H1 (cell line): ENCODE results near the gene NAV3. TPM values are rescaled to one million over a fixed set of nuclear protein-coding genes. Genes with fewer than 3 reads are reported as not detected.

Experiments used
- CTCF ChIA-PET: fragments of 300-600 bp; sonication (Branson Sonifier 250); formaldehyde crosslinking; loops from one replicate; lab custom pipeline; 2021; ENCODE audit not compliant: partially characterized antibody; lab: Charles Lee
- POLR2A ChIA-PET: fragments of 300-600 bp; sonication (Branson Sonifier 250); formaldehyde crosslinking; loops from one replicate; lab custom pipeline; 2021; ENCODE audit warnings: inconsistent platforms; ENCODE audit not compliant: partially characterized antibody; lab: Charles Lee
- DNase-seq, 2 experiments: peaks; one replicate each; pipeline versions ENCODE4 v3.0.0 to v3.0.0-alpha.2; 2010 to 2022; ENCODE audit warnings: low spot score in 2 of 2, low read depth in 1 of 2, mixed read lengths in 1 of 2
- FAIRE-seq: peaks from 2 replicates; lab custom pipeline; 2011; peaks lifted over from hg19 to GRCh38; lab: Jason Lieb, UNC
- H2AFZ ChIP-seq: 2 replicates; pipeline ENCODE4 v1.8.1; 2012; ENCODE audit warnings: low read length, inconsistent platforms
- H2AK5ac ChIP-seq: 2 replicates; pipeline ENCODE4 v1.6.1; 2013; ENCODE audit warnings: low read depth, low read length
- H2BK120ac ChIP-seq: replicated peaks from 2 replicates; pipeline ENCODE3; 2013; ENCODE audit warnings: low read depth, low read length, inconsistent platforms
- H2BK12ac ChIP-seq: 2 replicates; pipeline ENCODE4 v1.6.1; 2013; ENCODE audit warnings: low read depth, low read length
- H2BK15ac ChIP-seq: 2 replicates; pipeline ENCODE4 v1.6.1; 2013; ENCODE audit warnings: low read length
- H2BK20ac ChIP-seq: 2 replicates; pipeline ENCODE4 v1.6.1; 2013; ENCODE audit warnings: low read length
- H2BK5ac ChIP-seq: 2 replicates; pipeline ENCODE4 v1.6.1; 2013; ENCODE audit warnings: low read depth, low read length
- H3K14ac ChIP-seq: 2 replicates; pipeline ENCODE4 v1.6.1; 2013; ENCODE audit warnings: inconsistent platforms; ENCODE audit not compliant: insufficient read length
- H3K18ac ChIP-seq: 2 replicates; pipeline ENCODE4 v1.6.1; 2013; ENCODE audit warnings: low read length; ENCODE audit errors: extremely low read depth
- H3K23ac ChIP-seq: 2 replicates; pipeline ENCODE4 v1.6.1; 2013; ENCODE audit warnings: inconsistent platforms; ENCODE audit not compliant: insufficient read length
- H3K23me2 ChIP-seq: 2 replicates; pipeline ENCODE4 v1.6.1; 2013; ENCODE audit warnings: low read depth, low read length
- H3K27ac ChIP-seq: 2 replicates; pipeline ENCODE4 v1.6.1; 2011; ENCODE audit warnings: low read depth, low read length, inconsistent platforms
- H3K27me3 ChIP-seq, 4 experiments: replicated peaks in 1 of 4; 1 replicate in 1 of 4; 2 replicates in 3 of 4; pipeline versions ENCODE4 v1.6.1 to v1.8.1; 2011 to 2013; ENCODE audit warnings: low read length in 3 of 4, mild to moderate bottlenecking in 3 of 4, inconsistent platforms in 2 of 4, mixed read lengths in 2 of 4, moderate library complexity in 1 of 4; ENCODE audit not compliant: control insufficient read depth in 3 of 4, insufficient read depth in 3 of 4; ENCODE audit errors: extremely low read depth in 1 of 4
- H3K36me3 ChIP-seq, 4 experiments: 2 replicates each; pipeline versions ENCODE4 v1.6.1 to v1.8.1; 2011 to 2013; ENCODE audit warnings: mild to moderate bottlenecking in 4 of 4, low read length in 3 of 4, moderate library complexity in 2 of 4, control low read depth in 1 of 4, inconsistent platforms in 1 of 4; ENCODE audit not compliant: insufficient read depth in 4 of 4, control insufficient read depth in 2 of 4
- H3K4ac ChIP-seq: replicated peaks from 2 replicates; pipeline ENCODE3; 2013; ENCODE audit warnings: low read length, low read depth, mixed read lengths, inconsistent platforms; ENCODE audit not compliant: insufficient read length
- H3K4me1 ChIP-seq, 4 experiments: replicated peaks in 1 of 4; 1 replicate in 1 of 4; 2 replicates in 3 of 4; pipeline versions ENCODE4 v1.6.1 to v1.8.1; 2011 to 2013; ENCODE audit warnings: low read length in 3 of 4, inconsistent platforms in 2 of 4, mixed read lengths in 1 of 4; ENCODE audit not compliant: insufficient read depth in 4 of 4, control insufficient read depth in 3 of 4
- H3K4me2 ChIP-seq, 2 experiments: 2 replicates each; pipeline versions ENCODE4 v1.6.1 to v1.8.1; 2011 to 2013; ENCODE audit warnings: low read depth in 2 of 2, low read length in 2 of 2, control low read depth in 1 of 2, inconsistent platforms in 1 of 2, mild to moderate bottlenecking in 1 of 2; ENCODE audit not compliant: insufficient read depth in 1 of 2
- H3K4me3 ChIP-seq, 4 experiments: fragments of 200-600, 300-600 bp in 1 of 4; sonication (generic), shearing (Covaris generic), sonication (Bioruptor Twin) in 1 of 4; 2 replicates each; pipeline versions ENCODE4 v1.5.1 to v1.8.1; 2011 to 2016; ENCODE audit warnings: low read length in 4 of 4, low read depth in 3 of 4, control low read depth in 2 of 4, inconsistent platforms in 2 of 4, mild to moderate bottlenecking in 2 of 4, mixed read lengths in 1 of 4, moderate library complexity in 1 of 4; ENCODE audit not compliant: insufficient read depth in 2 of 4; ENCODE audit errors: extremely low read depth in 1 of 4
- H3K56ac ChIP-seq: replicated peaks from 2 replicates; pipeline ENCODE3; 2013; ENCODE audit warnings: low read depth, mild to moderate bottlenecking, mixed read lengths, low read length, inconsistent platforms; ENCODE audit not compliant: insufficient read length
- H3K79me1 ChIP-seq: 2 replicates; pipeline ENCODE4 v1.6.1; 2013; ENCODE audit warnings: low read depth, low read length, control low read depth
- H3K79me2 ChIP-seq, 2 experiments: 2 replicates each; pipeline versions ENCODE4 v1.6.1 to v1.8.1; 2012 to 2013; ENCODE audit warnings: low read length in 2 of 2, mild to moderate bottlenecking in 2 of 2, inconsistent platforms in 1 of 2; ENCODE audit not compliant: insufficient read depth in 2 of 2, control insufficient read depth in 1 of 2
- H3K9ac ChIP-seq, 4 experiments: replicated peaks in 1 of 4; 1 replicate in 1 of 4; 2 replicates in 3 of 4; pipeline versions ENCODE4 v1.6.1 to v1.8.1; 2011 to 2013; ENCODE audit warnings: low read depth in 3 of 4, low read length in 3 of 4, control low read depth in 2 of 4, mild to moderate bottlenecking in 2 of 4, moderate library complexity in 2 of 4, inconsistent platforms in 1 of 4; ENCODE audit errors: extremely low read depth in 1 of 4
- H3K9me3 ChIP-seq, 2 experiments: 2 replicates each; pipeline versions ENCODE4 v1.6.1 to v1.8.1; 2012 to 2013; ENCODE audit warnings: mild to moderate bottlenecking in 2 of 2, moderate library complexity in 2 of 2, control low read depth in 1 of 2, inconsistent platforms in 1 of 2, low read depth in 1 of 2, low read length in 1 of 2, mixed read lengths in 1 of 2; ENCODE audit not compliant: insufficient read depth in 2 of 2
- H4K20me1 ChIP-seq, 2 experiments: replicated peaks in 1 of 2; 2 replicates each; pipeline versions ENCODE3 to v1.8.1; 2011 to 2013; ENCODE audit warnings: inconsistent platforms in 2 of 2, low read length in 2 of 2, mild to moderate bottlenecking in 1 of 2; ENCODE audit not compliant: insufficient read depth in 2 of 2, control insufficient read depth in 1 of 2
- H4K5ac ChIP-seq: 2 replicates; pipeline ENCODE4 v1.6.1; 2013; ENCODE audit warnings: low read length, low read depth, mixed read lengths, inconsistent platforms; ENCODE audit not compliant: insufficient read length
- H4K8ac ChIP-seq: 2 replicates; pipeline ENCODE4 v1.8.0; 2013; ENCODE audit warnings: mild to moderate bottlenecking, moderate library complexity, low read length, inconsistent platforms; ENCODE audit not compliant: insufficient read depth; ENCODE audit errors: extremely low read depth
- H4K91ac ChIP-seq: replicated peaks from 2 replicates; pipeline ENCODE3; 2013; ENCODE audit warnings: low read length, mixed read lengths, inconsistent platforms; ENCODE audit not compliant: insufficient read length
- EGR1 ChIP-seq: IDR thresholded peaks from 2 replicates; pipeline ENCODE4 v1.6.1; 2011; ENCODE audit warnings: low read depth, low read length, borderline replicate concordance
- KDM5A ChIP-seq: fragments of 200-600 bp; IDR thresholded peaks from 2 replicates; pipeline ENCODE4 v1.7.1; 2012; ENCODE audit warnings: mild to moderate bottlenecking, low read length, inconsistent platforms, mixed read lengths
- PHF8 ChIP-seq: fragments of 200-600 bp; sonication (generic); conservative IDR thresholded peaks from 2 replicates; pipeline ENCODE4 v1.7.1; 2012; ENCODE audit warnings: low read depth, mild to moderate bottlenecking, inconsistent platforms, low read length, moderate library complexity
- polyA plus RNA-seq, 7 experiments: library from polyadenylated mRNA; depleted of rRNA in 3 of 7; stranded (reverse) in 5 of 7; unstranded in 2 of 7; fragments of >200 nt in 5 of 7; fragments of 200-250 nt in 2 of 7; gene quantifications; 1 replicate in 5 of 7; 2 replicates in 1 of 7; 4 replicates in 1 of 7; pipeline versions ENCODE4 v1.2.1 to v1.2.3, GENCODE V29; 2011 to 2013; ENCODE audit warnings: missing spikeins in 2 of 7, mixed read lengths in 2 of 7
- total RNA-seq: library from RNA; stranded (reverse); fragmentation: NEBNext Ultra II Directional; extraction: Animal tissue kit (Norgen Biotek cat#: 25700); gene quantifications from 2 replicates; pipeline ENCODE4 v1.2.1, GENCODE V29; 2021

Gene NAV3
- total and polyA plus RNA-seq, 2 of the 8 experiments (the other 6 are each of a cell fraction or from before 2014, with no cell fraction given), result 0.47 to 5.0 TPM

GRCh38 chr12:77816196-77816595 is 14.5 kb upstream of the NAV3 start:
- ChIA-PET POLR2A (no interaction called here), CTCF (interaction anchor here (1.0 to 1.3 kb wide), 2 partner anchors 10 to 105 kb away, joined by 3 read pairs; no protein-coding TSS in a partner anchor)
- Histone ChIP-seq H4K20me1 (no peaks in the 10 kb centered on the region), H2BK20ac (no peak overlapping the region), H3K23me2 (no peaks in the 10 kb centered on the region), H3K18ac (no peak overlapping the region), H2BK120ac (no peak overlapping the region), H3K27ac (no peak overlapping the region), H3K27me3 (no peaks in the 10 kb centered on the region), H2AFZ (no peak overlapping the region), H3K36me3 (no peaks in the 10 kb centered on the region; a peak in 1 of 8 replicates), H3K23ac (no peak overlapping the region), H4K91ac (no peak overlapping the region), H3K56ac (no peak overlapping the region), H4K5ac (no peak overlapping the region), H3K79me2 (no peaks in the 10 kb centered on the region), H2AK5ac (no peak overlapping the region), H2BK5ac (no peak overlapping the region), H2BK12ac (no peak overlapping the region), H3K9ac (no peak overlapping the region), H3K4me2 (no peak overlapping the region), H3K14ac (no peak overlapping the region), H3K4me3 (no peak overlapping the region), H2BK15ac (no peak overlapping the region), H3K79me1 (no peaks in the 10 kb centered on the region), H3K4me1 (no peaks in the 10 kb centered on the region), H3K9me3 (no peaks in the 10 kb centered on the region), H4K8ac (no peak overlapping the region), H3K4ac (no peak overlapping the region)
- TF ChIP-seq EGR1 (no peak), KDM5A (no peak), PHF8 (no peak)
- no peak for FAIRE-seq
- no peak for DNase-seq
